ENCODE data around the gene TRAPPC3L.

TRAPPC3L gene

DNA sequence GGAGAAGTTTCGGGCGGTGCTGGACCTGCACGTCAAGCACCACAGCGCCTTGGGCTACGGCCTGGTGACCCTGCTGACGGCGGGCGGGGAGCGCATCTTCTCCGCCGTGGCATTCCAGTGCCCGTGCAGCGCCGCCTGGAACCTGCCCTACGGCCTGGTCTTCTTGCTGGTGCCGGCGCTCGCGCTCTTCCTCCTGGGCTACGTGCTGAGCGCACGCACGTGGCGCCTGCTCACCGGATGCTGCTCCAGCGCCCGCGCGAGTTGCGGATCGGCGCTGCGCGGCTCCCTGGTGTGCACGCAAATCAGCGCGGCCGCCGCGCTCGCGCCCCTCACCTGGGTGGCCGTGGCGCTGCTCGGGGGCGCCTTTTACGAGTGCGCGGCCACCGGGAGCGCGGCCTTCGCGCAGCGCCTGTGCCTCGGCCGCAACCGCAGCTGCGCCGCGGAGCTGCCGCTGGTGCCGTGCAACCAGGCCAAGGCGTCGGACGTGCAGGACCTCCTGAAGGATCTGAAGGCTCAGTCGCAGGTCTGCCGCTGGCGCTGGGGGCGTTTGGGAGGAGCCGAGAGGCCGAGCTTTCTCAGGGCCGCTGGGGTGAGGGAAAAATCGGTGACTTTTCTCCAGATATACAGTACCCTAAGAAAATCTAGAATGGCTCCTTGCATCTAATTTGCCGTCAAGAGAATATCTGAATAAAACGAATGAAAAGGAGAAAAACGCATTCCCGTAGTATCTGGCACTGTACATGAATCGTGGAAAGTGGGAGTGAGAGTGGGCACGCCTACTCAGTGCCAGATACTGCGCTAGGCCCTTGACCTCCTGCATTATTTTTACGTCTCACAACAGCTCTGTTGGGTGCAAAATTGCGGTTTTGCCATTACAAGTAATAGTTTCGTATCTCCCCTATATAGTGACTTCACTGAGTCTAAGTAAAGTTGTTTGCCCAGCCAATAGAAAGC is 83.3 kb downstream of the TRAPPC3L start:
- DNase-seq, result peak; percentile 45

DNA sequence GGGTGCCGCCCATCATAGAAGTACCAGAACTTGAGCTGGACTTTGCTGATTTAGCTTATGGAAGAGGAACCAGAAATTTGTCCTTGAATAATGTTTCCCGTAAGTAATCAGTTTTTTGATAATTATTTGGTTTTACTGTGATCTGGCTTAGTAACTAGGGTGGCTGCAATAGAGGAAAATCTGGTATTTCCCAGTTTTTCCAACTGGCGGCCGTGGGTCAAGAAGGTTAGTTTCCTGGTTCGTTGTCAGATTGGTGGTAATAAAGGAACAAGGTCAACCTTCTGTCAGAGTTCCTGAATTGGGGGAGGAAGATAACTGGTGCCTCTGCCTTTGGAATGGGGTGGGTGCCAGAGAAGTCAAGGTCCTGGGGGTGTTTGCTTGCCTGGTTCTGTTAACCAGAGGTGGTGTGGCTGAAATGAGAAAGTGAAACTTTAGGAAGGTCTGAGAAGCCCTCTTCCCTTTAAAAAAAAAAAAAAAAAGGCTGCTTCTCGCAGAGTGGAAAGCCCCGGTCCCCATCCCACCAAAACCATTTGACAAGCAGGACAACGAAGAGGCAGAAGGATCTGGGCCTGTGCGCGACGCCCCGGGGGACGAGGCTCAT is 84.1 kb downstream of the TRAPPC3L start, which contains the start of gene CALHM6:
TSS of gene CALHM6 (plus strand) at position 45 of the 601 bp plus-strand sequence. CDS start at position 600, 555 bp downstream.
- DNase-seq, result no peak

DNA sequence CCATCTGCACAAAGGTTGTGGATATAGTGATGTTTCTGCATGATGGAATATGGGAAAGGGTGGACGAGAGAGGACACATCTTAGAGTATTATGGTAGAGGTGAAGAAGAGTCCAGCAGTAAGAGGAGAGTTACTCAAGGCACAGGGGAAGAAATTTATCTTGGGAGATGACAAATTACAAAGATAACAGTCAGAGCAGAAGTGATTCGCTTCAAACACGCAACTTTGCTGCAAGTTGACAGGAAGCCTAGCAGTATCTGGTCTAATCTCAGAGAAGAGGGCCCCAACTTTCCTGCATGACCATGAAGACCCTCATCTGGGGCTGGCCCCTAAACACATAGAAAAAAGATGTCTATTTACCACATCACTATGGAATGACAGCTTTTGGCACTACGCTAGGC is 85.6 kb downstream of the TRAPPC3L start:
- DNase-seq, result no peak

DNA sequence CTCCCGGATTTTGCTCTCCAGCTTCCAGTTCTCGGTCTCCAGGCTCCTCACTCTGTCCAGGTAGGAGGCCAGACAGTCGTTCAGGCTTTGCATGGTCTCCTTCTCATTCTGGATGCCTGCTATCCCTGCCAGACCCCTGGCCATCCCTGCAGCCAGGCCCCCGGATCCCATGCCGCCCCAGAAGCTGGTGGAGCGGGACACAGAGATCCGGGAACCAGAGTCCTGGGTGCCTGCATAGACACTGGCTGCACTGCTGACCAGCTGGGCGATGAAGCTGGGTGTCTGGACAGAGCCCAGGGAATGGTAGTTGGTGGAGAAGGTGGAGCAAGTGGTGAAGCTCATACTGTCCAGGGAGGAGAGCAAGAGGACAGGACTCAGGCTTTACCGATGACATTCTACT is 87.2 kb downstream of the TRAPPC3L start:
- DNase-seq, result no peak

DNA sequence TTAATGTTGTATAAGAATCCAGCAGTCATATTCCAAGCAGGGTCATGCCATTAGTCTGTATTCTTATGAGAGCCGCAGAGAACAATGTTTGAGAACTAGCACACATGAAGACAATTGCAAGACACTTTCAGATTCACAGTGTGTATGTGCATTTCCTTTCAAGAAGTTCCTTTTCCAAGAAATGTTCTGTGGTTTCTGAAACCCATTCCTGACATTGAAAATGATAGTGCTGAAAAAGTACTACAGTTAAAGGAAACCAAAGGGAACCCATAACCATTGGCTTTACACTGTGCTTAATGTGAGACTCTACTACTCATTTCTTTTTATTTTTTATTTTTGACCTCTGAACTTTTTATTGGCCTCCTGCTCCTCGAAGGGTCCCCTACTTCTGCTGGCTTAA is 88.6 kb downstream of the TRAPPC3L start:
- DNase-seq, result no peak

DNA sequence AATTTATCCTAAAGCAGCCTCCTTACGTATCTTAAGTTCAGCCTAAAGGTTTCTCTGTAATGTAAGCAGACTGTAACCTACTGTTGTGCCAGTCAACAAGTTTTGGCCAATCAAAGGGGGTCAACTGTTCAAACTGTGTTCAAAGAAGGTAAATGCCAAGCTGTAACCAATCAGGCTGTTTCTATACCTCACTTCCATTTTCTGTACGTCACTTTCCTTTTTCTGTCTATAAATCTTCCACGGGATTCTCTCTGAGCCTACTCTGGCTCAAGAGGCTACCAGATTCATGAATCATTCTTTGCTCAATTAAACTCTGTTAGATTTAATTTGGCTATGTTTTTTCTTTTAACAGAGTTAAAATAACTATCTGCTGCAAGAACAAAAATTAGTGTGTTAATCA is 89.4 kb downstream of the TRAPPC3L start:
- no peak for DNase-seq

DNA sequence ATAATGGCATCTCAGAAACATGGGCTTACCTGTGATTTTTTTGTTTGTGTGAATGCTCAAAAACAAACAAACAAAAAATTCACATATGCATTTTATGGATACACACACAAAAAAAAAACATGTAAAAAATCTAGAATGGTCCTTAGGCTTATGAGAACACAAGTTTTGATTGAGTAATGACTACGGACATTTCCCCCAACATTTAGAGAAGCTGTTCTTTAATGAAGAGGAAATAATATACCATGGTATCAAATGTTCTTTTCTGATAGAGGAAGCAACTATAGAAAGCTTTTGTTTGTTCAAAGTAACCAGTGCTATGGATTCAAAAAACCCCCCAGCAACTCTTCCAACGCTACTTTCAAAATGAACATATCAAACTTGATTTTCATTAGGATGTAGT is 93.0 kb downstream of the TRAPPC3L start:
- no peak for DNase-seq

DNA sequence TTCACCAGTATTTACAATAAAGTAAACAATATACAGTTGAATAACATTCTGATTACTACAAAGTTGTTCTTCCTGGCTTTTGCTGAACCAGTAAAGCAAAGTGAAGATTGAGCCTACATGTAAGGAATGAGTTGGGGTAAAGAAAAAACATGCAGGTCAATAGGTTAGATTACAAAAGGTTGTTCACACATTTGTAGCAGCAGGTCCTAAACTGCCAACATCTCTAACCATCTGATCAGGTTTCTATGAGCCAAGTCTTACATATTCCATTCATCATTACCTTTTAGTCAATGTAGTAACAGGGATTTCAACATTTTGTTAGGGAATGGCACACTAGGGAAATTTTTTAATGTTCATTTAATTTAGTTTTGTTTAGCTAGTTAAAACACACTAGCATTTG is 93.6 kb downstream of the TRAPPC3L start:
- no peak for DNase-seq

DNA sequence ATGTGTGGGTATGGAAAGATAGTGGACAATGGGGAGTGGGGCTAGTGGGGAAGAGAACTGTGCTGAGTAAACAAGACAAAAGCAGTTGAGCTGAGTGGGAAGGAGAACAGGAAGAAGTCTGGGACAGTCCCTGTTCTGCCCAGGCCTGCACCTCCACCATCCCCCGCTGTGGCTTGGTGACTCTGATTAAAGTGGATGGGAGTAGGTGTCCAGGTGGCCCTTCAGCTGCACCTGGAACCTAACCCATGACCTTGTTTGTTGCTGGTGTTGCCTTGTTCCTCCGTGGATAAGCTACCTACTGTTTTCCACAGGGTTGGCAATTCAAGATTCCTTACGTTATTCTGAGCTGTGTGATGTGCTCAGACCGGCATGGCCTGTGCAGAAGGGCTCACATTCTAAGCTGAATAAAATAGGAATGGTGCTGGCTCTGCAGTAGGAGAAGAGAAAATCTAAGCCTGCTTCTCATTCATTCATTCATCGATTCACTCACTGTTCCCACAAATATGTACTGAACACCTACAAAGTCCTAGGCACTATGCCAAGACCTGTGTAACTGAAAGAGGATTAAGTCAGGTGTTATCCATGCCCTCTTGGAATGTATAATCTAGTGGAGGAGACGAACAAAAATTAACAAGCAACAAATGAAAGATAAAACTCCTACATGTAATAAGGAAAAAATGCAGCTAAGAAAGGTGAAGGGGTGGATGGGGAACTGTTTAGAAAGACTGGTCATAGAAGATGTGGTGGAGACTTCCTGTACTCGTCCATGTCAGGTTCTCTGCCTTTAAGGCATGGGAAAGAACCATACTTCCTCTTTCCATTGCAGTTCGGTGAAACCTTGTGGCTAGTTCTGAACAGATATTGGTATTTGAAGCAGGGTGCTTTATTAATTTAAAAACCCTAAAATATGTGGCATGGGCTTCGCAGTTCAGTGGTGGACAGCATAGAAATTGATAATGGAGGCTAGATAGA is 94.4 kb downstream of the TRAPPC3L start:
- DNase-seq, result no peak

DNA sequence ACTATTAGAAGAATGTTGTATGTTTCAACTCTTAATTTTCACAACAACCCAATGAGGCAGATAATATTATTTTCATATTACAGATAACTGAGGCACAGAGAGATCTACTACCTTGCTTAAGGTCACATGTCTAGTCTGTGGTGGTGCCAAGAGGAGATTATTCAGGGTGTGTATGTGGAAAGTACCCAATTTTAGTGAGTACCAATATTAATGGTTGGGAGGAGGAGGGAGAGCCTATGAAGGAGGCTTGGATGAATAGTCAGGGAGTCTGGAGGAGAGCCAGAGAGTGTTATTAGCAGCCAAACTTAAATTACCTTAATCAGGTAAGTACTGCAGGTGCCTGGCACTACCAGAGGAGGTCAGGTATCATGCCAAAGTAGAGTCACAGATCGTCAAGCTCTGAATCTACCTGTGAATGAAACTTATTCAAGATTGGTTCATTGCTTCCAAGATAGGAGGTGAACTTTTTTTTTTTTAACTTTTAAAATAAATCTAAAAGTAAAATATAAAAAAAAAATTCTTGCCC is 95.2 kb downstream of the TRAPPC3L start:
- DNase-seq, result no peak

DNA sequence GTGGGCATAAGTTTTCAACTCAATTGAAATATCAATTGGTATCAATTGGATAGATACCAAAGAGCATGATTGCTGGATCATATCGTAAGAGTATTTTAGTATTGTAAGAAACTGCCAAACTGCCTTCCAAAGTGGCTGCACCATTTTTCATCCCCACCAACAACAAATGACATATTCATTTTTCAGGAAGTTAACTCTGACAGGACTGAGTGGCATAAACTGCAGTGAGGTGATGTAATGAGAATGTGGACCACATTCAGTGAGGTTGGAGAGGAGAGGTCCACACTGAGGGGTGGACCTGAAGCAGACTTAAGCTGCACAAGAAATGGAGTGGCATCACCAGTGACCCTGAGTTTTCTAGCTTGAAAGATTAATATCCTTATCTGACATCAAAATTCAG is 95.9 kb downstream of the TRAPPC3L start:
- DNase-seq, result no peak

DNA sequence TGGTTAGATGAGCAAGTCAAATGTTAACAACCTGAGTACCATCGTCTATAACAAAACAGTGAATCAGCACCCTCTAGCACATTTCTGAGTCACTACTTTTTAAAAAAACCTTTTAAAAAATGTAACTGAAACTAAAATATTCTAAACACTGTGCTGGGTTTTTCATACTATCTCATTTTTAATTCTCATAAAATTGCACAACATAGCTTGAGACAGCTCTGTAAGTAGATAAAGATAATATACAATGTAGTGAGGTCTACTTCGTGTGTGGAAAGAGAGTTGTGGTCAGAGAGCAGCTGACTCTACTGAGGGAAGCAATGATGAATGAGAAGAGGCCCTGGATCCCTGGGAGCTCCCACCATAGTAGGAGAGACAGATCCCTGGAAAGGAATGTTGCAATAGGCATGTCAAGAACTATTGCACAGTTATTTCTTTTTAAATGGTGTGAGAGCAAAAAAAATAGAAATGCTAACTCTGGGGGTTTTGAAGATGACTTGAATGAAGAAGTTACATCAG is 97.9 kb downstream of the TRAPPC3L start:
- no peak for DNase-seq

DNA sequence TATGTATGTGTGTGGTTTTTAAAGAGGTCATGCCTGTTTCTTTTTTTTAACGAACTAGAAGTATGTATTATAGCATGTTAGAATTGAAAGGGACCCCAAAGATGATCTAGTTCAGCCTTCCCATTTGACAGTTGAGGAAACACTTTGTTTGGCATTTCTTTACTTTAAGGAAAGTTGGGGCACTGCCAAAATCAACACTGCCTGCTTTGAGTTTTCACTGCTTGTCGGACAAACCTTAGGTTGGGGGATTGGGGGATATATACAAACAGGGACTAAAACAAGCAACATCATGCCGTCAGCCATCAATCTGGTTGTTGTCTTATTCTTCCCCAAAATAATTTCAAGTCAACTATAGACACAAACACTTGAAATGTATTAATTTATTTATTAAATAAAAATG is 98.4 kb downstream of the TRAPPC3L start:
- no peak for DNase-seq

DNA sequence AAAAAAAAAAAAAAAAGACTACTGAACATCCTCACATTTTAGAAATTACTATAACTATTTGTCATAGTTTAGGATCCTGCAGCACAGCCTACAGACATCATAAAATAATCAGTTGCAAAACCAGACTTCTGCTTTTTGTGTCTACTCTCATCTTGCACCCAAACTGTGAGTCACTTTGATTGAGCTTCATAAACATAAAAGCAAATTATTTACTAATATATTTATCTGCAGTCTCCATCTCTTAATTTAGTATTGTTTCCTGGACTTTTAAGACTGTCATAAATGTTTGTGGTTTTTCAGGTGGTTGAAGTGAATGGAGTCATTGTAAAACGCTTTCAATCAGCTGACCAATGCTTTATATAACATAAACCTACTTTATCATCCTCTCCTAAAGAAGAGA is 99.1 kb downstream of the TRAPPC3L start:
- no peak for DNase-seq

DNA sequence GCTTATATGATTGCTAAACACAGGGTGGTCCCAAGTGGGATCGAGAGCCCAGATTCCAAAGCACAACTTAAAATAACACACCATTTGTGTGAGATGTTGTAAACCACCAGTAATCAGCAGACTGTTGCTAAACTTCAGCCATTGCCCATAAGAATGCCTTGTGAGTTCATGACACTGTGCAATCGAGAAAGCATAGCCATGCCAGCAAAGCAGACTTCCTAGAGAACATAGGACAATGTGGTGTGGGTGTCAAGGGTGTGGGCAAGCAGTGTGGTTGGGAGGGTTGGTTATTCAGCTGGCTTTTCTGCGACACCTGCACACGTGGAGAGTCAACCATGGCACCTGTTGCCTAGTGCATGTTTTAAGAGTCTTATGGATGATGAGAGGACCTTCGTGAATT is 100.4 kb downstream of the TRAPPC3L start:
- no peak for DNase-seq
